Measurements from ENCODE around the gene ESPN. TPM values are rescaled to one million over a fixed set of nuclear protein-coding genes. Genes with fewer than 3 reads are reported as not detected.

Gene ESPN
- total RNA-seq, 1 experiment from 2014 or later = 8.5 TPM

GRCh38 chr1:6466751-6467150 is 42.2 kb downstream of the ESPN start:
- H3K36me3 ChIP-seq (ENCODE audit: control insufficient read depth, insufficient read depth, low read length) = no peaks in the 10 kb centered on the region
- POLR2A ChIA-PET = no interaction called here
- intact Hi-C loops (cut with micrococcal nuclease; ENCODE audit: unreplicated experiment) = no loop called here

GRCh38 chr1:6467224-6467623 is 42.6 kb downstream of the ESPN start:
- intact Hi-C loops (cut with micrococcal nuclease; ENCODE audit: unreplicated experiment) = no loop called here
- POLR2A ChIA-PET = no interaction called here
- in situ Hi-C loops (cut with HindIII; ENCODE audit: low pct_unique_long_range_greater_than_20kb, low sequenced_read_pairs) = no loop called here
- Histone ChIP-seq H3K4me1 (ENCODE audit: control insufficient read depth, insufficient read depth, low read length) (no peaks in the 10 kb centered on the region; the same call in 1 of the 2 replicates), H3K27ac (ENCODE audit: low read length) (no peak overlapping the region), H3K4me3 (ENCODE audit: low read depth in 2 of 2, low read length in 2 of 2) (no peak overlapping the region), H3K27me3 (ENCODE audit: control insufficient read depth, insufficient read depth, low read length) (no peaks in the 10 kb centered on the region), H3K36me3 (ENCODE audit: control insufficient read depth, insufficient read depth, low read length) (no peaks in the 10 kb centered on the region), H3K9me3 (ENCODE audit: control insufficient read depth, insufficient read depth, low read depth, low read length) (no peaks in the 10 kb centered on the region)
- CTCF ChIA-PET = no interaction called here
- ATAC-seq = no peak
- DNase-seq (ENCODE audit: low read depth, low spot score) = no peak
- no TSS peak for BruUV-seq (replicated peaks)
- TF ChIP-seq POLR2AphosphoS5 (IDR thresholded peaks at IDR 0.05; ENCODE audit: low read depth, low read length) (no peak), SIN3A (IDR thresholded peaks at IDR 0.05; ENCODE audit: borderline replicate concordance, insufficient read depth, low read depth, low read length) (no peak), TCF7L2 (IDR thresholded peaks at IDR 0.05; ENCODE audit: low read depth, low read length) (no peak), REST (IDR thresholded peaks at IDR 0.05; ENCODE audit: insufficient read depth in 1 of 2, low read depth in 2 of 2, low read length in 1 of 2) (no peak), CTCF (IDR thresholded peaks at IDR 0.05) (no peak)

More at GRCh38 chr1:6466751-6467150, 42.2 kb downstream of the ESPN start:
- no TSS peak for BruUV-seq (replicated peaks)
- ATAC-seq (no peak), DNase-seq (ENCODE audit: low read depth, low spot score) (no peak)
- in situ Hi-C loops (cut with HindIII; ENCODE audit: low pct_unique_long_range_greater_than_20kb, low sequenced_read_pairs) = no loop called here
- Histone ChIP-seq H3K27me3 (ENCODE audit: control insufficient read depth, insufficient read depth, low read length) (no peaks in the 10 kb centered on the region), H3K4me3 (ENCODE audit: low read depth in 2 of 2, low read length in 2 of 2) (no peak overlapping the region), H3K4me1 (ENCODE audit: control insufficient read depth, insufficient read depth, low read length) (no peaks in the 10 kb centered on the region; the same call in 1 of the 2 replicates), H3K9me3 (ENCODE audit: control insufficient read depth, insufficient read depth, low read depth, low read length) (no peaks in the 10 kb centered on the region), H3K27ac (ENCODE audit: low read length) (no peak overlapping the region)
- CTCF ChIA-PET = no interaction called here
- TF ChIP-seq POLR2AphosphoS5 (IDR thresholded peaks at IDR 0.05; ENCODE audit: low read depth, low read length) = no peak
- no peak for TF ChIP-seq REST (IDR thresholded peaks at IDR 0.05; ENCODE audit: insufficient read depth in 1 of 2, low read depth in 2 of 2, low read length in 1 of 2)
- no peak for TF ChIP-seq TCF7L2 (IDR thresholded peaks at IDR 0.05; ENCODE audit: low read depth, low read length)
- TF ChIP-seq CTCF (IDR thresholded peaks at IDR 0.05) = no peak
- TF ChIP-seq SIN3A (IDR thresholded peaks at IDR 0.05; ENCODE audit: borderline replicate concordance, insufficient read depth, low read depth, low read length) = no peak

Measured in Panc1 (cell line).